ENCODE data around the gene CYP4A11. TPM values are rescaled to one million over a fixed set of nuclear protein-coding genes. Genes with fewer than 3 reads are reported as not detected.
"Not testable (repeated sequence)": the region's sequence is repeated elsewhere in the genome, so short reads cannot be mapped to it uniquely, and the experiment has no call there.

Gene CYP4A11
- total RNA-seq, 1 donor from 2014 or later, result not detected

DNA sequence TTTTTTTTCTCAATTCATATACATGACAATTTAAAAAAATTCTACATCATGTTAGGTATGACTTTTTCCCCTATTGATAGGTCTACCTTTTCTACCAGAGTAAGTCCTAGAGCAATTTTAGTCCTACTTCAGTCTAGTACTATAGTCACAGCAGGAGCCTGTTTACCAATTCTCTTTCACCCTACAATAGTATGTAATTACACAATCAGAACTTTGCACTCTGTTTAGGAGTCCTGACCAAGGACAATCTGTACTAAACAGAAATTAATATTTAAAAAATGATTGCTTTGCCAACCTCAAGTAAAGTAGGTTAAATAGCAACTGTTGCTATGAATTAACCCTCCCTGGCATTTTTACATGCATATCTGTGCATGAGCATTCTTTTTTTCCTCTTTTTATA is 810 bp upstream of the CYP4A11 start:
- Mint-ChIP-seq H3K9me3 (ENCODE audit: low read depth) (no peaks in the 10 kb centered on the region), H3K36me3 (ENCODE audit: low read depth) (no peaks in the 10 kb centered on the region), H3K4me3 (ENCODE audit: unreplicated experiment) (no peak overlapping the region), H3K4me1 (ENCODE audit: low read depth) (no peaks in the 10 kb centered on the region), H3K27me3 (ENCODE audit: low read depth) (peaks cover 2% of the 10 kb centered on the region), H3K27ac (ENCODE audit: unreplicated experiment) (no peak overlapping the region)
- TF ChIP-seq, protein P1, sequence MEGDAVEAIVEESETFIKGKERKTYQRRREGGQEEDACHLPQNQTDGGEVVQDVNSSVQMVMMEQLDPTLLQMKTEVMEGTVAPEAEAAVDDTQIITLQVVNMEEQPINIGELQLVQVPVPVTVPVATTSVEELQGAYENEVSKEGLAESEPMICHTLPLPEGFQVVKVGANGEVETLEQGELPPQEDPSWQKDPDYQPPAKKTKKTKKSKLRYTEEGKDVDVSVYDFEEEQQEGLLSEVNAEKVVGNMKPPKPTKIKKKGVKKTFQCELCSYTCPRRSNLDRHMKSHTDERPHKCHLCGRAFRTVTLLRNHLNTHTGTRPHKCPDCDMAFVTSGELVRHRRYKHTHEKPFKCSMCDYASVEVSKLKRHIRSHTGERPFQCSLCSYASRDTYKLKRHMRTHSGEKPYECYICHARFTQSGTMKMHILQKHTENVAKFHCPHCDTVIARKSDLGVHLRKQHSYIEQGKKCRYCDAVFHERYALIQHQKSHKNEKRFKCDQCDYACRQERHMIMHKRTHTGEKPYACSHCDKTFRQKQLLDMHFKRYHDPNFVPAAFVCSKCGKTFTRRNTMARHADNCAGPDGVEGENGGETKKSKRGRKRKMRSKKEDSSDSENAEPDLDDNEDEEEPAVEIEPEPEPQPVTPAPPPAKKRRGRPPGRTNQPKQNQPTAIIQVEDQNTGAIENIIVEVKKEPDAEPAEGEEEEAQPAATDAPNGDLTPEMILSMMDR (IDR thresholded peaks at IDR 0.05), result no peak
- DNase-seq (ENCODE audit: low spot score), result no peak

DNA sequence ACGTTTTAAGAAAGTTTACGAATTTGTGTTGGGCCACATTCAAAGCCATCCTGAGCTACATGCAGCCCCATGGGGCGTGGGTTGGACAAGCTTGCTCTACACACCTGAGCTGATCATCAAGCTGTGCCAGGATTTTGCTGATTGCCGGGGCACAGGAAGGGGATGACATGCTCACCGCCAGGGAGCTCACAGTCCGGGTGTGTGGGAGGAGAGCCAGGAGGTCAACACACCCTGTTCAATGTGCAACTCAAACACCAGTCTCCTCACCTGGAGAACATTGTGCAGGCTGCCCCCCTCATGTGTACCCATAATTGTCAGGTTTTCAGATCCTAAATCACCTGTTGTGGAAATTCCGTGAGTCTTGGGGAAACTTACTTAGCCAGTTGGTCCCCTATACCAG is 969 bp downstream of the CYP4A11 start:
- TF ChIP-seq, protein P1 (IDR thresholded peaks at IDR 0.05), result no peak
- Mint-ChIP-seq H3K9me3 (ENCODE audit: low read depth) (no peaks in the 10 kb centered on the region), H3K27me3 (ENCODE audit: low read depth) (peaks cover 11% of the 10 kb centered on the region), H3K4me3 (ENCODE audit: unreplicated experiment) (no peak overlapping the region), H3K36me3 (ENCODE audit: low read depth) (no peaks in the 10 kb centered on the region), H3K4me1 (ENCODE audit: low read depth) (no peaks in the 10 kb centered on the region), H3K27ac (ENCODE audit: unreplicated experiment) (no peak overlapping the region)
- no peak for DNase-seq (ENCODE audit: low spot score)

DNA sequence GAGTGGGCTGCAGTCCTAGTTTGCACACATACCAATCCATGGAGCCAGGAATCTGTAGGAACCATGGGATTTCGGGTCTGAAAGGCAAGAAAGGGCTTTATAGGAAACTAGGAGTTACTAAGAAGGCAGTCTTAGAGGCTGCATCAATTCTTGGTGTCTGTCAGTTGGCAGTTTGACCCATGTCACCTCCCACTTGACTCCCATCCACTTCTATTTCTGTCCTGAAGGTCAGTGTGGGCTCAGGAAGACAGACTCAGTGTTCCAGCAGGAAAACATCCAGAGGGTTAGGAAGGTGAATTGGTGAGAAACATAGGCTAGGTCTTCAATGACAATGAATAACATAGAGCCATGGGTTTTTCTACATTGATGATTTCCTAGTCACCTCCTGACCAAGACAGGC is 4.0 kb downstream of the CYP4A11 start:
- Mint-ChIP-seq H3K9me3 (ENCODE audit: low read depth) (no peaks in the 10 kb centered on the region), H3K4me3 (ENCODE audit: unreplicated experiment) (no peak overlapping the region), H3K36me3 (ENCODE audit: low read depth) (no peaks in the 10 kb centered on the region), H3K4me1 (ENCODE audit: low read depth) (no peaks in the 10 kb centered on the region), H3K27ac (ENCODE audit: unreplicated experiment) (no peak overlapping the region), H3K27me3 (ENCODE audit: low read depth) (peaks cover 13% of the 10 kb centered on the region)
- TF ChIP-seq, protein P1 (IDR thresholded peaks at IDR 0.05), result no peak
- DNase-seq (ENCODE audit: low spot score), result no peak

DNA sequence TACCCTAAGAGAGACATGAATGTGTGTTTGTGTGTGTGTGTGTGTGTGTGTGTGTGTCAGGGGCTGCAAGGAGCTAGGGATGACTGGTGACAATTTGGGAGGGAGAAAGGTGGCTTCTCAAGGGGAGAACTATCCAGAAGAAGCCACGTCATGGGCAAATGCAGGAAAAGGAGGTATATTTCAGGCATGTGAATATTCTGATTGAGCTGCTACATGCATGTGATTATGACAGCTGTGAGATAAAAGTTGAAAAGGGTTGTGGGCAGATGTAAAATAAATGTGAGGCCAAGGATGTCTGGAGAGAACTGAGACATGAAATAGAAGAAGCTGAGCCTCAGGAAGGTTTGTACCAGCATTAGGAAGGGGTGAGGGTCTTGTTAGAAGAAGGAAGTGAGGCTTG is 4.5 kb downstream of the CYP4A11 start:
- Mint-ChIP-seq H3K27me3 (ENCODE audit: low read depth) (peaks cover 15% of the 10 kb centered on the region), H3K4me3 (ENCODE audit: unreplicated experiment) (no peak overlapping the region), H3K36me3 (ENCODE audit: low read depth) (no peaks in the 10 kb centered on the region), H3K9me3 (ENCODE audit: low read depth) (no peaks in the 10 kb centered on the region), H3K4me1 (ENCODE audit: low read depth) (no peaks in the 10 kb centered on the region), H3K27ac (ENCODE audit: unreplicated experiment) (no peak overlapping the region)
- DNase-seq (ENCODE audit: low spot score), result no peak
- TF ChIP-seq, protein P1 (IDR thresholded peaks at IDR 0.05), result no peak

DNA sequence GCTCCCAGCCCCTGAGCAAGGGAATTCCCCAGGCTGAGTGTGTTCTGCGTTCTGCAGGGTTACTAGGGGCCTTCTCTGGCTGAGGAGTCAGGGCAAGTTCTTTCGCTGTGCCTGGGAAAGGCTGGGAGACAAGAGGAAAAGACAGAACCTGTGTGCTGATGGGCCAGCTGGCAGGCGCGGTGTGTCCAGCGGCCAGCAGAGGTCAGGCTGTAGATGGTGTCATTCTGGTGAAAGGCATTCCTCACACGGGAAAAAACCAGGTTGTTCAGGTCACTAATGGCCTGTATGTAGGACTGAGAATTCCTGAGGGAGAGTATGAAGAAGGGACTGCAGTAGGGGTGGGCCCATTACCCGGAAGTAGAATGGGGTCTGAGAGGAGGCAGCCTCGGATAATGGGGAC is 6.4 kb downstream of the CYP4A11 start:
- not testable (repeated sequence) for H3K27ac Mint-ChIP-seq (ENCODE audit: unreplicated experiment); H3K4me1 Mint-ChIP-seq (ENCODE audit: low read depth); DNase-seq (ENCODE audit: low spot score); H3K4me3 Mint-ChIP-seq (ENCODE audit: unreplicated experiment); H3K36me3 Mint-ChIP-seq (ENCODE audit: low read depth); H3K9me3 Mint-ChIP-seq (ENCODE audit: low read depth)
- TF ChIP-seq, protein P1 (IDR thresholded peaks at IDR 0.05), result peak; percentile 74
- H3K27me3 Mint-ChIP-seq (ENCODE audit: low read depth), result peaks cover 16% of the 10 kb centered on the region

DNA sequence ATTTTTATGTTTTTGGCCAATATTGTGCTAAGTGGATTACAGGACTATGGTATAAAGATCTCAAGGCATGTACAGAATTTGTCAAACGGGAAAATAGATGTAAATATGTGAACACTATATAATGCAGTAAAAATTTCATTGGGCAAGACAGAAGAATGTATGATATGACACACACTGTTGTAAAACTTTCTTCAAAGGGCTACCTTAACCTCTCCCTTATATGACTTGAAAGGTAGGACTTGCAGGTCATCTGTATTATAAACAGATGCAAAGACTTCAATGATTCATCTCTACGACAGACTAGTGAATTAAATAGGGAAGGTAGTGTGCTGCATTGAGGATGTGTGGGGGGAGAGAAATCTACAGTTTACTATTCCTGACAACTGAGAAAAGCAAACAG is 9.3 kb downstream of the CYP4A11 start:
- H3K4me1 Mint-ChIP-seq (ENCODE audit: low read depth); H3K4me3 Mint-ChIP-seq (ENCODE audit: unreplicated experiment); H3K27ac Mint-ChIP-seq (ENCODE audit: unreplicated experiment); H3K9me3 Mint-ChIP-seq (ENCODE audit: low read depth); H3K36me3 Mint-ChIP-seq (ENCODE audit: low read depth); DNase-seq (ENCODE audit: low spot score): not testable (repeated sequence)
- H3K27me3 Mint-ChIP-seq (ENCODE audit: low read depth), result peaks cover 17% of the 10 kb centered on the region

All from chondrocyte (in vitro differentiated cells).